ENCODE measurements around the gene CBX7. TPM values are rescaled to one million over a fixed set of nuclear protein-coding genes. Genes with fewer than 3 reads are reported as not detected.
A peak's percentile ranks its signal among the peaks of the same experiment; 100 is the strongest.
"Not testable (repeated sequence)": the region's sequence is repeated elsewhere in the genome, so short reads cannot be mapped to it uniquely, and the experiment has no call there.

The CBX7 gene
- total RNA-seq, 1 donor from 2014 or later: 0.71 TPM

DNA sequence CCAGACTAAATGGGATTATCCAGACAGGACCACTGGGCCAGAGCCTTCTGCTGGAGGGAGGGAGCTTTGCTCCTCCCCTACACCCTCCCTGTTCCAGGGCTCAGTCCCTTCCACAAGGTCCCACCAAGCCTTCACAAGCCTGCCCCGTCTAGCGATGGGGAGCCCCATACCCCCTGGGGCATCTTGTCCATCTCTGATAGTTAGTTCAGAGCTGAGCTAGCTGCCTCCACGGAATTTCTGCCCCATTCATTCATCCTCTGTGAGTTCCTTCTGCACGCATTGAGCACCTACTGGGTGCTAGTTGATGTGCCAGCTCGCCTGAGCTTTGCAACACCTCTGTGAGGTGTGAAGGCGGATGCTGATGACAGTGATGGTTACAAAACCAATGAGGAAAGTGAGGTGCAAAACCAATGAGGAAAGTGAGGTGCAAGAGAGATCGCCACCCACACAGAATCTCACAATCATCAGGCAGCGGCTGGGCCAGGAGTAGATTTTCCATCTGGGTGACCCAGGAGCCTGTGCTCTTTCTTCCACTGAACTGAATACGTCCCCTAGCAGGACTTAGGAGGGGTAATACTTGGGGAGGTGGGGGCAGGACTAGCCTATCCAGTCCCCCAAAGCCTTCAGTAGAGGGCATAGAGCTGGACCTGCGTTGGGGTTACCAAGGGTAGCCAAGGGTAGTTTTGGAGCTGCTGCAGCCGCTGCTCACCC, 21.5 kb upstream of the CBX7 start:
- no peaks in the 10 kb centered on the region for H3K36me3 Mint-ChIP-seq
- no peaks in the 10 kb centered on the region for H3K9me3 Mint-ChIP-seq
- H3K4me1 Mint-ChIP-seq: peaks cover 73% of the 10 kb centered on the region
- Histone ChIP-seq H3K4me3 (no peak overlapping the region), H3K27me3 (no peaks in the 10 kb centered on the region), H3K27ac (peak overlapping the region; percentile 75), H3K4me2 (peak overlapping the region; percentile 53), H3K9ac (no peak overlapping the region), H3F3A (ENCODE audit: low read depth) (peaks cover 36% of the 10 kb centered on the region), H3K9me3 (ENCODE audit: low read depth) (no peaks in the 10 kb centered on the region), H3K79me2 (ENCODE audit: low read depth) (no peaks in the 10 kb centered on the region), H4K20me1 (ENCODE audit: low read depth) (no peaks in the 10 kb centered on the region), H3K4me1 (peaks cover 57% of the 10 kb centered on the region), H2AFZ (replicated peaks) (peak overlapping the region; percentile 66), H3K36me3 (no peaks in the 10 kb centered on the region)
- peak overlapping the region; percentile 98 for H3K27ac Mint-ChIP-seq
- DNase-seq (ENCODE audit: low spot score): no peak
- H3K4me3 Mint-ChIP-seq: peak overlapping the region; percentile 9
- peaks cover 12% of the 10 kb centered on the region for H3K27me3 Mint-ChIP-seq (ENCODE audit: insufficient read depth, low read depth)
- TF ChIP-seq EZH2phosphoT487 (IDR thresholded peaks at IDR 0.05) (no peak), EZH2 (IDR thresholded peaks at IDR 0.05) (no peak), CTCF (IDR thresholded peaks at IDR 0.05) (no peak)

- Histone ChIP-seq H3K79me2 (ENCODE audit: low read depth) (no peaks in the 10 kb centered on the region), H3K4me3 (no peak overlapping the region), H2AFZ (replicated peaks) (no peak overlapping the region), H3K36me3 (no peaks in the 10 kb centered on the region), H4K20me1 (ENCODE audit: low read depth) (no peaks in the 10 kb centered on the region), H3K4me1 (peaks cover 55% of the 10 kb centered on the region), H3K27ac (no peak overlapping the region), H3F3A (ENCODE audit: low read depth) (peaks cover 33% of the 10 kb centered on the region), H3K9ac (no peak overlapping the region), H3K4me2 (no peak overlapping the region), H3K9me3 (ENCODE audit: low read depth) (no peaks in the 10 kb centered on the region), H3K27me3 (no peaks in the 10 kb centered on the region)
- Mint-ChIP-seq H3K9me3 (no peaks in the 10 kb centered on the region), H3K4me3 (peak overlapping the region; percentile 28), H3K4me1 (peaks cover 71% of the 10 kb centered on the region), H3K36me3 (no peaks in the 10 kb centered on the region), H3K27ac (peak overlapping the region; percentile 92), H3K27me3 (ENCODE audit: insufficient read depth, low read depth) (peaks cover 12% of the 10 kb centered on the region)
- no peak for DNase-seq (ENCODE audit: low spot score)
- TF ChIP-seq EZH2 (IDR thresholded peaks at IDR 0.05) (no peak), EZH2phosphoT487 (IDR thresholded peaks at IDR 0.05) (no peak), CTCF (IDR thresholded peaks at IDR 0.05) (no peak)
These were observed 20.7 kb upstream of the CBX7 start for GRCh38 chr22:39173050-39173706.

DNA sequence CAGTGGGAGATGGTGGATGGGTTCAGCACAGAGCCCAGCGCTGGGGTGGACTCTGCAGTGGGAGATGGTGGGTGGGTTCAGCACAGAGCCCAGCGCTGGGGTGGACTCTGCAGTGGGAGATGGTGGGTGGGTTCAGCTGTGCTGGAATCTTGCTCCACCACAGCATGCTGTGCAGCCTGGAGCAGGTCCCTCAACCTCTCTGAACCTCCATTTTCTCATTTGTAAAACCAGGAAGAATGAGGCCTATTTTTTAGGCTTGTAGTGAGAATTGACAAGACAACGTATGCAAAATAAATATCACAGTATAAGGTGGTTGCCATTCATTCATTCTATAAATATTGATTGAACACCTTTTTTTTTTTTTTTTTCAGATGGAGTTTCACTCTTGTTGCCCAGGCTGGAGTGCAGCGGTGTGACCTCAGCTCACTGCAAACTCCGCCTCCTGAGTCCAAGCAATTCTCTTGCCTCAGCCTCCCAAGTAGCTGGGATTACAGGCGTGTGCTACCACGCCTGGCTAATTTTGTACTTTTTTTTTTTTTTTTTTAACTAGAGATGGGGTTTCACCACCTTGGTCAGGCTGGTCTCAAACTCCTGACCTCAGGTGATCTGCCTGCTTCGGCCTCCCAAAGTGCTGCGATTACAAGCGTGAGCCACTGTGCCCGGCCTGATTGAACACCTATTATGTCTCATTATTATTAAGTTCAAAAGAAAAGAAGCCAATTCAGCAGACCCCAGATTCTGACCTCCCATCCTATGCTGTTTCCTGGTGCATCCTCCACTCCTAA, 20.0 kb upstream of the CBX7 start:
- H3K4me1 Mint-ChIP-seq: peaks cover 64% of the 10 kb centered on the region
- not testable (repeated sequence) for H3K4me3 ChIP-seq

More for the DNA sequence above, 20.0 kb upstream of the CBX7 start:
- not testable (repeated sequence) for H3K9me3 ChIP-seq (ENCODE audit: low read depth); DNase-seq (ENCODE audit: low spot score); H3K9ac ChIP-seq; H3K27me3 ChIP-seq; H3K4me2 ChIP-seq; H2AFZ ChIP-seq (replicated peaks); H3K79me2 ChIP-seq (ENCODE audit: low read depth); H4K20me1 ChIP-seq (ENCODE audit: low read depth); H3K36me3 Mint-ChIP-seq; H3K9me3 Mint-ChIP-seq; H3K36me3 ChIP-seq; H3K27ac ChIP-seq
- peaks cover 50% of the 10 kb centered on the region for H3K4me1 ChIP-seq
- peaks cover 33% of the 10 kb centered on the region for H3F3A ChIP-seq (ENCODE audit: low read depth)
- Mint-ChIP-seq H3K27me3 (ENCODE audit: insufficient read depth, low read depth) (peaks cover 12% of the 10 kb centered on the region), H3K27ac (peak overlapping the region; percentile 92), H3K4me3 (peak overlapping the region; percentile 28)

Measured in neural progenitor cell (in vitro differentiated cells).